Regular cardiac myocyte (primary cell): ENCODE data around the gene SMURF1. TPM values are rescaled to one million over a fixed set of nuclear protein-coding genes. Genes with fewer than 3 reads are reported as not detected.

Experiments
- total RNA-seq: library from RNA; depleted of rRNA; stranded (reverse); fragments of >200 nt; gene quantifications from 2 replicates; pipeline ENCODE4 v1.2.3, GENCODE V29; 2014

SMURF1 gene
- 28.5 and 28.8 TPM in 2 replicates for total RNA-seq

DNA sequence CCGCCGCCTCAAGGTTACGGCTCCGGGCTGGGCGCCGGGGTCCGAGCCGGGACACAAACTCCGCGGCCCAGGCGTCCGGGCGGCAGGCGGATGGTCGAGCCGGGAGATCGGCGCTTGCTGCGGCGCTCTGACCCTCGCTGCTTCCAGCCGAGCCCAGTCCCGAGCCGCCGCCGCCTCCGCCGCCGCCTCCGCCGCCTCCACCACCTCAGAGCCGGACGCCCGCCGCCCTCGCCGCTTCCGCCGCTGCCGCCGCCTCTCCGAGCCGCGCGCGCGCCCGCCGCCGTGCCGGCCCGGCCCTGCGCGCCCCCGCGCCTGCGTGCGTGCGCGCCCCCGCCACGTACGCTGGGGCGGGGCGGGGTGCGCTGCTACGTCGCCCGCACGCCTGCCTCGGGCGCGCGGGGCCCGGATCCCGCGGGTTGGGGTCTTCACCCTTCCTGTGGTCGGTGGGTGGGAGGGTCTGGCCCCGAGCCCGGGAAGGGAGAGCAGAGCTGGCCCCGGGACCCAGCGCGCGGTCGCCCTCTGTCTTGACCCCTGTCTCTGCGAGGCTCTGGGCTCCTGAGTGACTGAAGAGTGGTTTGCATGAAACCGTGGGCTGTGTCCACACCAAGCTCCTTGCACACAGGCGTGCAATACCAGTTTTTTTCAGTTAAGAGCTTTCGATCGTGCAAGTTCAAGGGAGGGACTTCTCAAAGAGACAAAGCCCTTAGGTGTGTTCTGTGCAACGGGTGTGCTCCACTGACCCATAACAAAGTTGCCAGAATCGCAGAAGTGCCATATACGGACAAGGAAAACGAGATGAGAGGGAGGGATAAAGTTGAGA, at the start of gene SMURF1:
SMURF1 (minus strand) TSS at position 256 of the 820 bp plus-strand sequence. CDS start 328 bp downstream, outside the sequence.

Other genes starting within 250 kb of the SMURF1 start
- not detected in 2 replicates for gene KPNA7, start 64.0 kb upstream of the SMURF1 start, total RNA-seq
- under 0.01 TPM in 1 of 2 replicates, not detected in the other for gene MYH16, start 128.7 kb upstream of the SMURF1 start, total RNA-seq
- 159 and 379 TPM in 2 replicates for gene ARPC1A, start 181.8 kb upstream of the SMURF1 start, total RNA-seq
- gene ARPC1B, start 230.6 kb upstream of the SMURF1 start, total RNA-seq: 193 and 433 TPM in 2 replicates